Measurements from ENCODE around the gene PDE4B.

- TF ChIP-seq, protein P1, sequence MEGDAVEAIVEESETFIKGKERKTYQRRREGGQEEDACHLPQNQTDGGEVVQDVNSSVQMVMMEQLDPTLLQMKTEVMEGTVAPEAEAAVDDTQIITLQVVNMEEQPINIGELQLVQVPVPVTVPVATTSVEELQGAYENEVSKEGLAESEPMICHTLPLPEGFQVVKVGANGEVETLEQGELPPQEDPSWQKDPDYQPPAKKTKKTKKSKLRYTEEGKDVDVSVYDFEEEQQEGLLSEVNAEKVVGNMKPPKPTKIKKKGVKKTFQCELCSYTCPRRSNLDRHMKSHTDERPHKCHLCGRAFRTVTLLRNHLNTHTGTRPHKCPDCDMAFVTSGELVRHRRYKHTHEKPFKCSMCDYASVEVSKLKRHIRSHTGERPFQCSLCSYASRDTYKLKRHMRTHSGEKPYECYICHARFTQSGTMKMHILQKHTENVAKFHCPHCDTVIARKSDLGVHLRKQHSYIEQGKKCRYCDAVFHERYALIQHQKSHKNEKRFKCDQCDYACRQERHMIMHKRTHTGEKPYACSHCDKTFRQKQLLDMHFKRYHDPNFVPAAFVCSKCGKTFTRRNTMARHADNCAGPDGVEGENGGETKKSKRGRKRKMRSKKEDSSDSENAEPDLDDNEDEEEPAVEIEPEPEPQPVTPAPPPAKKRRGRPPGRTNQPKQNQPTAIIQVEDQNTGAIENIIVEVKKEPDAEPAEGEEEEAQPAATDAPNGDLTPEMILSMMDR (conservative IDR thresholded peaks at IDR 0.05; ENCODE audit: low read length), result no peak
- no peak for TF ChIP-seq EZH2phosphoT487 (IDR thresholded peaks at IDR 0.05; ENCODE audit: borderline replicate concordance)
Observed at GRCh38 chr1:66356605-66357004, 563.9 kb downstream of the PDE4B start.

Data from Loucy (cell line).